CD4-positive, CD25-positive, alpha-beta regulatory T cell (primary cell): ENCODE measurements around the gene LILRB2. TPM values are rescaled to one million over a fixed set of nuclear protein-coding genes. Genes with fewer than 3 reads are reported as not detected.
"Not testable (repeated sequence)": the region's sequence is repeated elsewhere in the genome, so short reads cannot be mapped to it uniquely, and the experiment has no call there.

Experiments used
- ATAC-seq, 2 donors: fragments of 150-1000 bp; cut with Tn5 transposase; one replicate each; pipeline ENCODE4 v1.10.0; 2021; ENCODE audit warnings: low read depth in 2 of 2, moderate number of reproducible peaks in 2 of 2, moderate library complexity in 1 of 2
- DNase-seq, 3 donors: peaks; one replicate each; pipeline versions ENCODE4 v3.0.0 to v3.0.0-alpha.2; 2012 to 2022; ENCODE audit warnings: mixed read lengths in 1 of 3
- H3K27ac ChIP-seq: one replicate; pipeline ENCODE4 v1.7.0; 2013; ENCODE audit warnings: mild to moderate bottlenecking, low read length; ENCODE audit not compliant: insufficient read depth, poor library complexity, severe bottlenecking
- H3K27me3 ChIP-seq: one replicate; pipeline ENCODE4 v1.7.0; 2013; ENCODE audit warnings: low read length; ENCODE audit not compliant: control insufficient read depth, insufficient read depth
- H3K36me3 ChIP-seq: one replicate; pipeline ENCODE4 v1.7.0; 2013; ENCODE audit warnings: mild to moderate bottlenecking, low read length, moderate library complexity; ENCODE audit not compliant: control insufficient read depth, insufficient read depth
- H3K4me1 ChIP-seq: 2 replicates; pipeline ENCODE4 v1.7.0; 2013; ENCODE audit warnings: mild to moderate bottlenecking, low read length; ENCODE audit not compliant: insufficient read depth, control insufficient read depth, poor library complexity, severe bottlenecking
- H3K4me3 ChIP-seq: one replicate; pipeline ENCODE4 v1.7.0; 2013; ENCODE audit warnings: low read depth, mild to moderate bottlenecking, low read length, moderate library complexity
- H3K9me3 ChIP-seq, 2 experiments: 1 replicate in 1 of 2; 2 replicates in 1 of 2; pipeline ENCODE4 v1.7.0; 2013; ENCODE audit warnings: low read length in 2 of 2, mild to moderate bottlenecking in 1 of 2, moderate library complexity in 1 of 2; ENCODE audit not compliant: control insufficient read depth in 2 of 2
- H3K27ac Mint-ChIP-seq, 3 donors: one replicate each; pipeline ENCODE4 v1.8.0; 2020 to 2022; ENCODE audit warnings: mild to moderate bottlenecking in 3 of 3, mixed read lengths in 3 of 3, moderate library complexity in 2 of 3
- H3K27me3 Mint-ChIP-seq: one replicate; pipeline ENCODE4 v1.8.0; 2022; ENCODE audit warnings: mild to moderate bottlenecking, mixed read lengths
- H3K36me3 Mint-ChIP-seq: one replicate; pipeline ENCODE4 v1.8.0; 2020; ENCODE audit warnings: mixed read lengths
- H3K4me1 Mint-ChIP-seq, 4 donors: one replicate each; pipeline ENCODE4 v1.8.0; 2020 to 2022; ENCODE audit warnings: mixed read lengths in 4 of 4, mild to moderate bottlenecking in 1 of 4
- H3K4me3 Mint-ChIP-seq, 4 donors: one replicate each; pipeline ENCODE4 v1.8.0; 2020 to 2022; ENCODE audit warnings: mild to moderate bottlenecking in 4 of 4, mixed read lengths in 4 of 4, moderate library complexity in 3 of 4
- H3K9me3 Mint-ChIP-seq, 7 donors: one replicate each; pipeline ENCODE4 v1.8.0; 2020 to 2022; ENCODE audit warnings: mixed read lengths in 7 of 7, mild to moderate bottlenecking in 3 of 7, moderate library complexity in 2 of 7
- polyA plus RNA-seq, 4 donors: library from polyadenylated mRNA; unstranded; fragments of 300-500 nt; fragmentation: Illumina TruSeq; gene quantifications; one replicate each; pipeline ENCODE4 v1.2.3, GENCODE V29; 2021
- total RNA-seq: library from RNA; stranded (reverse); gene quantifications from one replicate; pipeline ENCODE4 v1.2.3, GENCODE V29; 2022

The LILRB2 gene
- total and polyA plus RNA-seq, 5 donors from 2014 or later = 0.24 TPM; not detected in 4

DNA sequence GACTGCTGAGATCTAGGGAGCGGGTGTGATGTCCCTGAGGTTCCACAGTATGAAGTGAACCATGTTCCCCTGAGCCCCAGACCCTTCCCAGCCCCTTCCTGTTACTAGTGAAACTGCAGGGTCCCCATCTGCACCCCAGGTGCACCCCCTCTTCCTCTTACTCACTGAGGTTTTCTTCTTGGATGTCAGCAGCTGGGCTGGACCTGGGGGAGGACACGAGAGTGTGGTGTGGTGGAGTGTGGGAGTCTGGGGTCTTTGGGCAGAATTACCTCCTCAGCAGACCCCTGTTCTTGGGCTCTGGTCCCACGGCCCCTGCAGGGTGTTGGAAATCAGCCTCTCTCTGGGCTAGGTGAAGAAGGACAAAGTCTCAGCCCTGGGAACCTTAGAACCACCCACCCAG, 35.0 kb downstream of the LILRB2 start:
- Histone ChIP-seq H3K4me3 (no peak overlapping the region), H3K27ac (no peak overlapping the region), H3K36me3 (no peaks in the 10 kb centered on the region), H3K4me1 (peaks cover 7% of the 10 kb centered on the region), H3K27me3 (no peaks in the 10 kb centered on the region), H3K9me3 (no peaks in the 10 kb centered on the region)
- Mint-ChIP-seq H3K27me3 (no peaks in the 10 kb centered on the region), H3K27ac (no peak overlapping the region), H3K4me1 (peaks cover 0 to 13% (median 2%) of the 10 kb centered on the region in 4 donors), H3K4me3 (no peak overlapping the region), H3K36me3 (no peaks in the 10 kb centered on the region), H3K9me3 (no peaks in the 10 kb centered on the region)
- ATAC-seq = no peak
- no peak for DNase-seq

GRCh38 chr19:54243809-54244208, 37.1 kb downstream of the LILRB2 start:
- H3K27ac Mint-ChIP-seq, H3K36me3 ChIP-seq, H3K9me3 ChIP-seq, H3K4me3 ChIP-seq, H3K27me3 Mint-ChIP-seq, H3K27me3 ChIP-seq, DNase-seq, H3K4me1 ChIP-seq, H3K9me3 Mint-ChIP-seq, H3K4me3 Mint-ChIP-seq, H3K27ac ChIP-seq, ATAC-seq, H3K36me3 Mint-ChIP-seq: not testable (repeated sequence)
- peaks cover 0 to 13% (median 2%) of the 10 kb centered on the region in 4 donors for H3K4me1 Mint-ChIP-seq

DNA sequence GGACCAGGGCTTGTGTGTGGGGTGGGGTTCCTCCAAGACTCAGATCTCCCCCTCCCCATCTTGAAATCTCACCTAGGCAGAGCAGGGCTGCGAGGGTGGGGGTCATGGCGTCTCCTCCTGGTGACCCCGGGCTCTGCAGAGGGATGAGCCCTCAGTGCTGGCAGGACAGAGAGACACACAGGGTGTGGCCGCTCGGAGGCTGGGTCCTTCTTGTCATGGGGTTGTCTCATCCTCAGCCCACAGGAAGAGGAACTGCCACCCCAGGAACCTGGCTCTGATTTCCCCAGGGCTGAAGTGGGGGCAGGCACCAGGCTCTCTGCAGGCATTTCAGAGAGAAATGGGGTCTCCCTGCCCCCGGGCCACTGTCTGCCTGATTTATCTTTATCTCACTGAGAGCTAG, 38.3 kb downstream of the LILRB2 start, which contains the start of gene LILRA6:
LILRA6 (minus strand) TSS at position 145 of the 400 bp plus-strand sequence.
- not testable (repeated sequence) for H3K9me3 Mint-ChIP-seq, H3K4me1 ChIP-seq, ATAC-seq, H3K4me3 ChIP-seq, H3K27ac ChIP-seq, H3K36me3 Mint-ChIP-seq, H3K4me3 Mint-ChIP-seq, H3K27ac Mint-ChIP-seq, H3K27me3 ChIP-seq, H3K36me3 ChIP-seq, H3K27me3 Mint-ChIP-seq, DNase-seq, H3K4me1 Mint-ChIP-seq, H3K9me3 ChIP-seq

DNA sequence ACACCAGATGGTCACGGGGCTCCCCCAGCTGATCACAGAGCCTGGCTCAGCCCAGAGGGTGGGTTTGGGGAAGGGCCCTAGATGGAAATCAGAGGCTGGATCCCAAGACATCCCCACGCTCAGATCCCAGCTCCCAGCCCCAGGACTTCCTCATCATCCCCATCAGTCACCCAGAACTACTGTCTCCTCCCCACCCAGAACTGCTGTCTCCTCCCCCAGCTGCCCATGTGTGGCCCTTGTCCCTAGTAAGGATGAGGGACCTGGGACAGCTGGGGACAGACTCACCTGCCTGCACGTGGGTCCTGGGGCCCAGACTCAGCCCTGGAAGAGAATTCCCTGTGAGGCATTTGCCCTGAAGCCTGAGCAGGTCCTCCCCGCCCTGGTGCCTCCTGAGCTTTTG, 38.7 kb downstream of the LILRB2 start:
- not testable (repeated sequence) for H3K27ac ChIP-seq, H3K27me3 Mint-ChIP-seq, H3K27me3 ChIP-seq, H3K4me1 ChIP-seq, H3K9me3 ChIP-seq, H3K4me3 ChIP-seq, DNase-seq, ATAC-seq, H3K9me3 Mint-ChIP-seq, H3K36me3 Mint-ChIP-seq, H3K4me3 Mint-ChIP-seq, H3K27ac Mint-ChIP-seq, H3K4me1 Mint-ChIP-seq, H3K36me3 ChIP-seq

GRCh38 chr19:54240372-54241336, 40.3 kb downstream of the LILRB2 start:
- not testable (repeated sequence) for H3K27ac ChIP-seq, H3K4me3 ChIP-seq, ATAC-seq, H3K4me1 Mint-ChIP-seq, DNase-seq, H3K27me3 Mint-ChIP-seq, H3K9me3 Mint-ChIP-seq, H3K9me3 ChIP-seq, H3K27me3 ChIP-seq, H3K4me1 ChIP-seq, H3K36me3 ChIP-seq, H3K4me3 Mint-ChIP-seq, H3K27ac Mint-ChIP-seq, H3K36me3 Mint-ChIP-seq

DNA sequence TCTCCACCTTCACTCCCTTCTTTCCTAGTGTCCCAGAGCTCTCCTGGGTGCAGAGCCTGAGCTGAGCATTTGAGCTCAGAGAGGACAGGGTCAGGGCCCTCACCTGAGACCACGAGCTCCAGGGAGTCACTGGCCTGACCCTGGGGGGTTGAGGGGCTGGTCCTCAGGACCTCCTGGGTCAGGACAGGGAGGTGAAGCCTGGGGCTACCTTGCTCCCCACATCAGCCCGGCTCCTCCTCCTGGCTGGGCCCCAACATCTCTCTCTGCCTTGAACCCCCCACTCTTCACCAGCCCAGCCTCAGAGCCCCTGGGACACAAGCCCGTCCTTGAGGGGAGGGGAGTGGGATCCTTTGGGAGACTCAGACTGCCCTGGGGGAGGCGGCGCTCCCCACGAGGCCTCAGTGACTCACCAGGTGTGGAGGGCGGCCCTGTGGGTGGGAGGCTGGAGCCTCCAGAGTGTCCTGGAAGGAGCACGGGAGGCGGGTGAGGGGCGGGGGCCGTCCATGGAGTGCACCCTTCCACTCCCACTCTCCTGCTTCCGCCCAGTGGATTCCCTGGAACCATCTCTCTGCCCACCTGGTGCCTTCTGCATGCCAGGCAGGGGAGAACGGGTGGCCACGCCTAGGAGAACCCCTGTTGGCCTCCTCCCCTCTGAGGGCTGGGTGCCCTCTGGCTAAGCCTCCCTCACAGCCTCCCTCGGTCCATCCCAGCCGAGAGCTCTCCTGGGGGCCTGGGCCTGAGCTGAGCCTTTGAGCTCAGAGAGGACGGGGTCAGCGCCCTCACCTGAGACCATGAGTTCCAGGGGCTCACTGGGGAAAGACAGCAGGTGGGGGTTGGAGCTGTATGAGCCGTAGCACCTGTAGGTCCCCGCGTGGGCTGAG, 41.2 kb downstream of the LILRB2 start:
- H3K9me3 Mint-ChIP-seq, ATAC-seq, H3K4me3 ChIP-seq, H3K36me3 Mint-ChIP-seq, H3K4me1 Mint-ChIP-seq, H3K4me3 Mint-ChIP-seq, H3K27me3 Mint-ChIP-seq, H3K27ac Mint-ChIP-seq, DNase-seq, H3K27me3 ChIP-seq, H3K4me1 ChIP-seq, H3K36me3 ChIP-seq, H3K9me3 ChIP-seq, H3K27ac ChIP-seq: not testable (repeated sequence)

DNA sequence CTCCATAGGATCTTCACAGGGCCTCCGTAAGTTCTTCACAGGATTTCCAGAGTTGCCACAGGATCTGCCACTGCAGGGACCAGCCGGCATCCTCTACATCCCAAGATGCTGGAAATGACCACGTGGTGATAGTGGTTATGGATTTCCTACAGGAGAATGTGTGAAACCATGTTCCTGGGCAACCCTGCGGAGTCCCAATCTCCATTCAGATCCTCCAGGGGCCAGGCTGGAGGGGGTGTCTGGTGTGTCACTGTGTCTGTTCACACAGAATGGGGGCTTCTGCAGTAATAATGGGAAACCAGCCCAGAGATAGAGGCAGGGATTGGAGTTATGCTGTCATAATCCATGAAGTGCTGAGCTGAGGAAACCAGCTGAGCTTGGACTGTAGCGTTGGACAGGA, 47.0 kb downstream of the LILRB2 start:
- ATAC-seq (no peak), DNase-seq (no peak)
- H3K27me3 ChIP-seq = peaks cover 2% of the 10 kb centered on the region
- H3K36me3 ChIP-seq = no peaks in the 10 kb centered on the region
- Mint-ChIP-seq H3K9me3 (peaks cover 0 to 2% (median 0%) of the 10 kb centered on the region in 7 donors), H3K36me3 (no peaks in the 10 kb centered on the region), H3K27ac (peak overlapping the region in 1 of 3 donors; percentile 22), H3K4me1 (peaks cover 0 to 4% (median 0%) of the 10 kb centered on the region in 4 donors), H3K4me3 (no peak overlapping the region), H3K27me3 (peaks cover 16% of the 10 kb centered on the region)
- no peaks in the 10 kb centered on the region for H3K9me3 ChIP-seq
- no peaks in the 10 kb centered on the region for H3K4me1 ChIP-seq
- no peak overlapping the region for H3K27ac ChIP-seq
- H3K4me3 ChIP-seq = no peak overlapping the region
